ENCODE results near the gene SAMD10.
"Not testable (repeated sequence)": the region's sequence is repeated elsewhere in the genome, so short reads cannot be mapped to it uniquely, and the experiment has no call there.

SAMD10 gene

DNA sequence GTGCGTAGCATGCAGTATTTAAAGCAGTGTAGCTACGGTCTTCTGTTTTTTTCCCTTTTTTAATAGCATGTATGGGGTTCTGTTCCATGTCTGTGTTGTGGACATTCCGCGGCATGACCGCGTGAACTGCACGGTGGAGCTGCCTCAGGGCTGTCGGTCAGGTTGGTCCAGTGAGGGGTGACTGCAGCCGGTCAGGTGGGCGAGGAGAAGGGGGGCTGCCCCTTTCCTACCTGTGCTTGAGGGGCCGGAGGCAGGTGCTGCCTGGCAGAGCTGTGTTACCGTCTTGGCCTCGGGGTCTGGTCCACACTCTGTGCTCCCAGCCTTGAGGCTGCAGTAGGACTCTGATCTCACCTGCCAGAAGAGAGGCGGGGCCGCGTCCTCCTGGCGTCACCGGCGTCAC, 47.7 kb downstream of the SAMD10 start:
- TF ChIP-seq, protein P1, sequence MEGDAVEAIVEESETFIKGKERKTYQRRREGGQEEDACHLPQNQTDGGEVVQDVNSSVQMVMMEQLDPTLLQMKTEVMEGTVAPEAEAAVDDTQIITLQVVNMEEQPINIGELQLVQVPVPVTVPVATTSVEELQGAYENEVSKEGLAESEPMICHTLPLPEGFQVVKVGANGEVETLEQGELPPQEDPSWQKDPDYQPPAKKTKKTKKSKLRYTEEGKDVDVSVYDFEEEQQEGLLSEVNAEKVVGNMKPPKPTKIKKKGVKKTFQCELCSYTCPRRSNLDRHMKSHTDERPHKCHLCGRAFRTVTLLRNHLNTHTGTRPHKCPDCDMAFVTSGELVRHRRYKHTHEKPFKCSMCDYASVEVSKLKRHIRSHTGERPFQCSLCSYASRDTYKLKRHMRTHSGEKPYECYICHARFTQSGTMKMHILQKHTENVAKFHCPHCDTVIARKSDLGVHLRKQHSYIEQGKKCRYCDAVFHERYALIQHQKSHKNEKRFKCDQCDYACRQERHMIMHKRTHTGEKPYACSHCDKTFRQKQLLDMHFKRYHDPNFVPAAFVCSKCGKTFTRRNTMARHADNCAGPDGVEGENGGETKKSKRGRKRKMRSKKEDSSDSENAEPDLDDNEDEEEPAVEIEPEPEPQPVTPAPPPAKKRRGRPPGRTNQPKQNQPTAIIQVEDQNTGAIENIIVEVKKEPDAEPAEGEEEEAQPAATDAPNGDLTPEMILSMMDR (IDR thresholded peaks at IDR 0.05; ENCODE audit: borderline replicate concordance, control extremely low read depth, extremely low read depth, insufficient read depth, missing control alignments) = no peak
- DNase-seq (ENCODE audit: low spot score) = no peak
- in situ Hi-C loops (cut with MboI; ENCODE audit: low sequenced_read_pairs, unreplicated experiment) = no loop called here

DNA sequence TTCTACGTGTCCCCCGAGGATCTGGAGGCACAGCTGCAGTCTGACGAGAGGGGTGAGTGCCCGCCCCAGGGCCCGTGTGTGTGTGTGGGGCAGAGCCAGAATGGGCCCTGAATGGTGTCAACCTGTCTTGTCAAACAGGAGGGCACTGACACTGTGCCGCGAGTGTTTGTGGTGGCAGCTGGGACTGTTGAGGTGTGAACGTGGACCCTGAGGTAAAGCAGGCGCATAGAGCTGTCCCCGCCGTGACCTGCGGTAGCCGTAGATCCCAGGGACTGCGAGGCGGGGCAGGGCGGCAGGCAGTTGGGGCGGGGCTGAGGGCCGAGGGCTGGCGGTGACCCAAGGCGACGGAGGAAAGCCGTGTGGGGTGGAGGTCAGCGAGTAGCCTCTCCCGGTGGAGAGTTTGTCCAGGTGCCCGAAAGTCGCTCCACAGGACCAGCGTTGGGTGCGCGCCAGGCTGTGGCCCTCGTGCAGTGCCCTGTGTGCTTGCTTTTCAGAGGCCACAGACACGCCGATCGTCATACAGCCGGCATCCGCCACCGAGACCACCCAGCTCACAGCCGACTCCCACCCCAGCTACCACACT, 48.4 kb downstream of the SAMD10 start:
- DNase-seq (ENCODE audit: low spot score) = no peak
- in situ Hi-C loops (cut with MboI; ENCODE audit: low sequenced_read_pairs, unreplicated experiment) = no loop called here
- TF ChIP-seq, protein P1 (IDR thresholded peaks at IDR 0.05; ENCODE audit: borderline replicate concordance, control extremely low read depth, extremely low read depth, insufficient read depth, missing control alignments) = no peak

DNA sequence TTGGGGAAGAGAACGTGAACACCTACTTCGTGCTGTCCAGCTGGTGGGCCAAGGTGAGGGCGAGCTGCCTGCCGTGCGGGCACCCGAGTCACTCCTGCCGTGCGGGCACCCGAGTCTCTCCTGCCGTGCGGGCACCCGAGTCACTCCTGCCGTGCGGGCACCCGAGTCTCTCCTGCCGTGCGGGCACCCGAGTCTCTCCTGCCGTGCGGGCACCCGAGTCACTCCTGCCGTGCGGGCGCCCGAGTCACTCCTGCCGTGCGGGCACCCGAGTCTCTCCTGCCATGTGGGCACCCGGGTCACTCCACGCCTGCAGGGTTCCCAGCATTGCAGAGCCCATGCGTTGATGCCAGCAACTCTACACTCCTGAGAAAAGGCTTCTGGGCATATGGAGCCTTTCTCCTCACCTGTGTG, 50.0 kb downstream of the SAMD10 start:
- in situ Hi-C loops (cut with MboI; ENCODE audit: low sequenced_read_pairs, unreplicated experiment); DNase-seq (ENCODE audit: low spot score): not testable (repeated sequence)

DNA sequence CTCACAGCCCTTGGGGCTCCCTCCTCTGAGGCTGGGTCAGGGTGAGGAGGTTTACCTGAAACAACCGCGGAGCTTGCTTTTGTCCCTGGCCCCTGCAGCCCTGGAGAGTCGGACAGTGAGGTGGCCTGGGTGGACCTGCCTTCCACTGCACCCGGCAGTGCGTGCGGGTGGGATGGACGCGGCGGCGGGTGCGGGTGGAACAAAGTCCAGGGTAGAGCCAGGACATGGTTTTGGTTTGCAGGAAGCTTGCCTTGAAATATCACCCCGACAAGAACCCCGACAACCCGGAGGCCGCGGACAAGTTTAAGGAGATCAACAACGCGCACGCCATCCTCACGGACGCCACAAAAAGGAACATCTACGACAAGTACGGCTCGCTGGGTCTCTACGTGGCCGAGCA, 50.4 kb downstream of the SAMD10 start:
- no peak for DNase-seq (ENCODE audit: low spot score)
- TF ChIP-seq, protein P1 (IDR thresholded peaks at IDR 0.05; ENCODE audit: borderline replicate concordance, control extremely low read depth, extremely low read depth, insufficient read depth, missing control alignments) = no peak
- in situ Hi-C loops (cut with MboI; ENCODE audit: low sequenced_read_pairs, unreplicated experiment) = no loop called here

DNA sequence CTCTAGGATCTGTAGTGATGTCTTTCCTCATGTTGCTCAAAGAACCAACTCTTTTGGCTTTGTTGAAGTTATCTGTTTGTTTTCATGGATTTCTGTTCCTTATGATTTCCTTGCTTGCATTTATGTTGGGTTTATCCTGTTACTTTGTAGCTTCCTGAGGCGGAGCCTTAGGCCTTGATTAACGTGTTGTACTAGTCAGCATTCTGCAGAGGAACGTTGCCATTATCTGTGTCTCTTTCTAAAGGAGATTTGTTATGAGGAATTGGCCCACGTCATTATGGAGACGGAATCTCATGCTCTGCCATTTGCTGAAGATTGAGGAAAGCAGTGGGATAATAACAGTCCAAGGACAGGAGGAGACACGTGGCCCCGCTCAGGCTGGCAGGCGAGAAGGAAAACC, 53.1 kb downstream of the SAMD10 start:
- TF ChIP-seq, protein P1 (IDR thresholded peaks at IDR 0.05; ENCODE audit: borderline replicate concordance, control extremely low read depth, extremely low read depth, insufficient read depth, missing control alignments) = no peak
- DNase-seq (ENCODE audit: low spot score) = no peak
- in situ Hi-C loops (cut with MboI; ENCODE audit: low sequenced_read_pairs, unreplicated experiment) = no loop called here

DNA sequence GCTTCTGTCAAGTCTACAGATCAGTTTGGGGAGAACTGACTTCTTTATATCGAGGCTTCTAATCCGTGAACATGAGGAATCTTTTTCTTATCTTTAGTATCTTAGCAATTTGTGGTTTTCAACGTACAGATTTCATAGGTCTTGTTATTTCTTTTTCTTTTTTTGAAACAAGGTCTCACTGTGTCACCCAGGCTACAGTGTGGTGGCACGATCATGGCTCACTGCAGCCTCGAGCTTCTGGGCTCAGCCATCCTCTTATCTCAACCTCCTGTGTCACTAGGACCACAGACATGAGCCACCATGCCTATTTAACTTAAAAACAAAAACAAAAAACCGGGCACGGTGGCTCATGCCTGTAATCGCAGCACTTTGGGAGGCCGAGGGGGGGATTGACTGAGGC, 55.2 kb downstream of the SAMD10 start:
- in situ Hi-C loops (cut with MboI; ENCODE audit: low sequenced_read_pairs, unreplicated experiment) = no loop called here
- TF ChIP-seq, protein P1 (IDR thresholded peaks at IDR 0.05; ENCODE audit: borderline replicate concordance, control extremely low read depth, extremely low read depth, insufficient read depth, missing control alignments) = no peak
- DNase-seq (ENCODE audit: low spot score) = no peak
